VCaP (cell line): ENCODE measurements around the gene SEC61G.
A peak's percentile ranks its signal among the peaks of the same experiment; 100 is the strongest.

Experiments
- H3K27ac ChIP-seq: fragments of 450-650 bp; 2 replicates; pipeline ENCODE4 v1.5.1; 2017
- TF ChIP-seq, protein P1 (sequence below): fragments of 450-650 bp; conservative IDR thresholded peaks from 2 replicates; pipeline ENCODE4 v1.5.1; 2017; ENCODE audit warnings: mild to moderate bottlenecking, moderate library complexity

The SEC61G gene

DNA sequence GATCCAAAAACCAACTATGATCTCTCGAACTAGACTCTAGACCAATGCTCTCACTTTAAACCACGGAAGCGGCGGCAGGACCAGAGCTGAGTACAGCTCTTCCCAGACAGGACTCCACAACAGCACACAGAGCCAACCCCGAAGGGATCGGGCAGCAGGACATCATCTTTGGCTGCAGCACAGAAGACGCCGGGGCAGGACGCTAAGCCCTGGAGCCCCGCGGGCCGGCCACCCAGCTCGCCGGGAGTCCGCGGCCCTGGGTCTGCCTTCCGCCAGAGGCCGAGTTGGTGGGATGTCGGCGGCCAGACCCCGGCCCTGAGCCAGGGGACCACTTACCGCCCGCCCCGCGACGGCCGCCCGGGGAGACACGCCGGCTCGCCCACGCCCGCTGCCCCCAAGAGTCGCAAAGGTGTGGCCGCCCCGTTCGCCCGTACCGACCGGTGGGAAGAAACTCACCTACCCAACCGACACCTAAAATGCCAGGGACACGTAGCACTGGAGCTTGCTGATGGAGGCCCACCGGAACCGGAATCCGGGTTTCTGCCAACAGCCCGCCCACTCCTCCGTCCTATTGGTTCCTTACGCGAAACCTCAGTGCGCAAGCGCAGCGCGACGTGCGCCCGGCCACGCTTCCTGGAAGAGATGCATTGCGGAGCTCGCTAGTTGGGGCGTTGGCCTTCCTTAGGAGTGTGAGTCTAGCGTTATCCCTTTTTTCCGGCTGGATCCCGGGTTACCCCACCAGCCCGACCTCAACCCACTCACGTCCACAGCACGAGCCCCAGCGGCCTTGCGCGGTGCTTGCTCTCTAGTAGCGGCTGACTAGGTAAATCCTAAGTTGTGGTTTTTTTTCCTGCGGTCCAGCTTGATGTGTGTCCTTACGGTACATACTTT is at the start of gene SEC61G:
Gene SEC61G, minus strand, starts transcription at position 510 of the 891 bp plus-strand sequence. CDS start 1,623 bp downstream, outside the sequence.
- peak within 1 kb of the TSS; percentile 88 for H3K27ac ChIP-seq
- TF ChIP-seq, protein P1, sequence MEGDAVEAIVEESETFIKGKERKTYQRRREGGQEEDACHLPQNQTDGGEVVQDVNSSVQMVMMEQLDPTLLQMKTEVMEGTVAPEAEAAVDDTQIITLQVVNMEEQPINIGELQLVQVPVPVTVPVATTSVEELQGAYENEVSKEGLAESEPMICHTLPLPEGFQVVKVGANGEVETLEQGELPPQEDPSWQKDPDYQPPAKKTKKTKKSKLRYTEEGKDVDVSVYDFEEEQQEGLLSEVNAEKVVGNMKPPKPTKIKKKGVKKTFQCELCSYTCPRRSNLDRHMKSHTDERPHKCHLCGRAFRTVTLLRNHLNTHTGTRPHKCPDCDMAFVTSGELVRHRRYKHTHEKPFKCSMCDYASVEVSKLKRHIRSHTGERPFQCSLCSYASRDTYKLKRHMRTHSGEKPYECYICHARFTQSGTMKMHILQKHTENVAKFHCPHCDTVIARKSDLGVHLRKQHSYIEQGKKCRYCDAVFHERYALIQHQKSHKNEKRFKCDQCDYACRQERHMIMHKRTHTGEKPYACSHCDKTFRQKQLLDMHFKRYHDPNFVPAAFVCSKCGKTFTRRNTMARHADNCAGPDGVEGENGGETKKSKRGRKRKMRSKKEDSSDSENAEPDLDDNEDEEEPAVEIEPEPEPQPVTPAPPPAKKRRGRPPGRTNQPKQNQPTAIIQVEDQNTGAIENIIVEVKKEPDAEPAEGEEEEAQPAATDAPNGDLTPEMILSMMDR = no peak

DNA sequence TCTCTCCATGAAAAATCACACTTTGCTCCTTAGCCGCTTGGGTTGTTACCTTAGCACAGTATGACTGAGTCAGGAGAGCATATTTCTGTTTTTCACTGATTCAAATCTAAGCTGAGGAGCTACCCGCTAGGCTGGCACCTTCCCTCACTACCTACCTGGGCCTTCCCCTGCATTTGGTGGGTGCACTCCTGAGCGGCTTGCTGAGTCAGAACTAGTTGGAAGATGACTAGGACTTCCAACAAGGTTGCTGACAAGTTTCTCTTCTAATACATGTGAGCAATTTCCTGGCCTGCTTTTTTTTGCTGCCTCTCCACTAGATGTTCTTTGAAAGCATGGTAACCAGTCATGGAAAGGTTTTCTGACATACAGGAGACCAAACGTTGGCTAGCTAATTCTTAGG is 43.8 kb upstream of the SEC61G start:
- no peak overlapping the region for H3K27ac ChIP-seq
- TF ChIP-seq, protein P1 = no peak

DNA sequence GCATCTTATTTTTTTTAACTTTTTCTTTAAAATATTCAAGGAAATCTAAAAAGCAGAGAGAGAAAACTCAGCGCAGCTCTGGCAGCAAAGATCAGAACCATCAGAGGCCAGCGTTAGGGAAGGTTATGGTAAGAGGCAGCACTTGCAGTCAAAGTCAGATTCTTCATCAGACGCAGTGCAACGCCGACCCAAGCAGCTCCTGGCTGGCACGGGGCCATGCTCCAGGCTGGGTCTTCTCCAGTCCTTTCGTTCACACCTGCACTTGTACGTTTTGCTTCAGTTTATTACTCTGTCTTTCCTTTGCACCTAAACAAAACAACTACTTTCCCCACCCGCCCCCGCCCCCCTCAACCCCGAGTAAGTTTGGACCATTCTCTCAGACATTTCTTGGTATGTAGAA is 43.1 kb upstream of the SEC61G start:
- TF ChIP-seq, protein P1 = no peak
- H3K27ac ChIP-seq = no peak overlapping the region

DNA sequence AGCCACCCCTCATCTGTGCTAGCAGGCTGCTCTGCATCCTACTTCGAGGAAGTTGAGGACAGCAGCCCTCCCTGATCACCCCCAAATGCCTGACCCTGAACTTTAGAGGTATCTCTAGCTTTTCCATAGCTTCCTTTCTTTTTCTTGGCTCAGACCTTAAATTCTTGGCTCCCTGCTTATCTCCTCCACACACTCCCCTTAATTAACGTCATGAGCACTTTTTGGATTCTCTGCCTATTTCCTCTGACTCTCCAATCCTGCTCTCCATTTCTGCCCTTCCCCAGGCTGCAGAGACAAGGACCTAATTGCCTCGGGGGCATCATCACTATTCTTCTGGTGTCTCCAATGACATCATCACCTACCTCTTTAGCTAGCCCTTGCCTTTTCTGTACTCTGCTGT is 40.8 kb upstream of the SEC61G start:
- TF ChIP-seq, protein P1 = no peak
- no peak overlapping the region for H3K27ac ChIP-seq

DNA sequence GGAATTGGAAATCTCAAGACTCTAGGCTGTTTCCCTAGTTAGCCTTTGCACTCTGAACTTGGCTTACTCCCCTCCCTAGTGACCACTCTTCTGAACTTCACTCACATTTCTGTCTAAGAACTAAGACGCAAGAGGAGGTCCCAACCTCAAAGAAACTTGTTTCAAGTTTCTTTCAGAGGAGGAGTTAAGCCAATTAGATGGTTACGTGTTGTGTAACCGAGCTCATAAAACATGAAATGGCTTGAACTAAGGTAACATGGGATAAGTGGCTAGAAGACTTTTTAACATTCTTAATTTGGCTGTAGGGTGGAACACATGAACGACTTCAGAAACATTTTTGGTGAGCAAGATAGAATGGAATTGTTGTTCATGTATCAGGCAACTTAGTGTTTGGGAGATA is 39.5 kb upstream of the SEC61G start:
- TF ChIP-seq, protein P1 = no peak
- H3K27ac ChIP-seq = no peak overlapping the region

DNA sequence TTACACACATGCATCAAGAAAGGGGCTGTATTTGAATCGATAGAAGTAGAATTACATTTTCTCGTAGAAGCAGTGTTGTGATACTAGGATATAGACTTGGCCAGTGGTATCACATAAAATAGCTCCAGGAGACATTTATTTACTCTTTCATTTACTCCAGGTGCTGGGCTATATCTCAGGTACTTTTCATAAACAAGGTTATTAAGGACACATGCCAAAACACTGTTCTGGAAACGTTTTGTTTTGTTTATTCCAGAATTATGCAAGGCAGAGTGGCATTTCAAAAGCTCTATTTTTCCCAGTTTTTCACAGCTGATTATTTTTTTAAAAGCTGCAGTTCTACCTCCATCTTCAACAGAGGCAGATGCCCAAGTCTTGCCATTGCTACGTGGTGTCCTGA is 37.8 kb upstream of the SEC61G start:
- TF ChIP-seq, protein P1 = no peak
- no peak overlapping the region; the same call in 1 of the 2 replicates for H3K27ac ChIP-seq

DNA sequence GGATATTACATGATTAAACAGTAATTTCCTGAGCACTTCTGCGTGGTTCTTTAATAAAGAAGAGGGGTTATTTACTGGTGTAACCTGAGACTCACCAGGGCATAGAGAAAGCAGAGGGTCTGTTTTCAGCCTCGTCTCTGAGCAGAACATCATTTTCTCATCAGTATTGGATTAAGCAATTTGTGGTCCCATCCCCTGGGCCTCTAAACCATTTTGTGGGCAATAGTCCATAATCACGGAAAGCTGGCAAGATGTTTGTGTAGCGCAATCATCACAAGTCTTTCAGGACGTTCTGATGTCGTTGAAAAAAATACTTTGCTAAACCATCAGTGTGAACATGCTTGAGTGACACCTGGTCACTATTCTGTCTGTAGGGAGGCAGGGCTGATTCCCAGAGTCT is 37.1 kb upstream of the SEC61G start:
- H3K27ac ChIP-seq = peak overlapping the region; percentile 5; the same call in 1 of the 2 replicates
- TF ChIP-seq, protein P1 = no peak
